Measurements from ENCODE around the gene XYLT1.

The XYLT1 gene

GRCh38 chr16:17373533-17373932, 97.2 kb downstream of the XYLT1 start:
- no peak for ATAC-seq
- TF ChIP-seq CSDC2 (CRISPR knock-in tag; IDR thresholded peaks at IDR 0.05): no peak
- no peak for TF ChIP-seq CREB5 (CRISPR knock-in tag; IDR thresholded peaks at IDR 0.05; ENCODE audit: low read depth)
- no peak for TF ChIP-seq ZNF565 (CRISPR knock-in tag; conservative IDR thresholded peaks at IDR 0.05; ENCODE audit: low read depth)
- no peak for TF ChIP-seq ZNF8 (CRISPR knock-in tag; IDR thresholded peaks at IDR 0.05)
- TF ChIP-seq ZFP3 (CRISPR knock-in tag; IDR thresholded peaks at IDR 0.05): no peak
- no peak for TF ChIP-seq RARB (CRISPR knock-in tag; IDR thresholded peaks at IDR 0.05)

- ATAC-seq: no peak
- TF ChIP-seq ESRRG (CRISPR knock-in tag; IDR thresholded peaks at IDR 0.05) (no peak), SNAI2 (CRISPR knock-in tag; IDR thresholded peaks at IDR 0.05) (no peak), BACH2 (CRISPR knock-in tag; IDR thresholded peaks at IDR 0.05; ENCODE audit: borderline replicate concordance) (no peak), OSR1 (CRISPR knock-in tag; IDR thresholded peaks at IDR 0.05) (no peak), ZNF565 (CRISPR knock-in tag; conservative IDR thresholded peaks at IDR 0.05; ENCODE audit: low read depth) (no peak), ARNTL (CRISPR knock-in tag; IDR thresholded peaks at IDR 0.05; ENCODE audit: borderline replicate concordance, low read depth) (no peak), CSDC2 (CRISPR knock-in tag; IDR thresholded peaks at IDR 0.05) (no peak), ISL1 (CRISPR knock-in tag; IDR thresholded peaks at IDR 0.05) (no peak), TCF4 (CRISPR knock-in tag; IDR thresholded peaks at IDR 0.05; ENCODE audit: borderline replicate concordance) (no peak), ZNF8 (CRISPR knock-in tag; IDR thresholded peaks at IDR 0.05) (no peak), ZC3H10 (CRISPR knock-in tag; IDR thresholded peaks at IDR 0.05) (no peak), TSHZ2 (CRISPR knock-in tag; IDR thresholded peaks at IDR 0.05) (no peak), POU6F1 (CRISPR knock-in tag; IDR thresholded peaks at IDR 0.05; ENCODE audit: borderline replicate concordance, low read depth) (no peak), ZFP30 (CRISPR knock-in tag; IDR thresholded peaks at IDR 0.05) (no peak), RARB (CRISPR knock-in tag; IDR thresholded peaks at IDR 0.05) (no peak), GLIS3 (CRISPR knock-in tag; IDR thresholded peaks at IDR 0.05) (no peak), PPARA (CRISPR knock-in tag; IDR thresholded peaks at IDR 0.05; ENCODE audit: borderline replicate concordance) (no peak), PATZ1 (CRISPR knock-in tag; IDR thresholded peaks at IDR 0.05; ENCODE audit: borderline replicate concordance) (no peak), CREB5 (CRISPR knock-in tag; IDR thresholded peaks at IDR 0.05; ENCODE audit: low read depth) (no peak)
Measured at GRCh38 chr16:17372386-17372785, 98.4 kb downstream of the XYLT1 start.

GRCh38 chr16:17371299-17371698, 99.5 kb downstream of the XYLT1 start:
- no peak for ATAC-seq
- TF ChIP-seq CSRNP3 (CRISPR knock-in tag; IDR thresholded peaks at IDR 0.05) (no peak), CSDC2 (CRISPR knock-in tag; IDR thresholded peaks at IDR 0.05) (no peak), TOX (CRISPR knock-in tag; IDR thresholded peaks at IDR 0.05; ENCODE audit: borderline replicate concordance) (no peak), CREB5 (CRISPR knock-in tag; IDR thresholded peaks at IDR 0.05; ENCODE audit: low read depth) (no peak), ARNTL (CRISPR knock-in tag; IDR thresholded peaks at IDR 0.05; ENCODE audit: borderline replicate concordance, low read depth) (no peak), TSHZ2 (CRISPR knock-in tag; IDR thresholded peaks at IDR 0.05) (no peak), TCF4 (CRISPR knock-in tag; IDR thresholded peaks at IDR 0.05; ENCODE audit: borderline replicate concordance) (no peak)
